Tibial nerve (tissue), 3 donors: Measurements from ENCODE around the gene STMND1.

Source experiments
- POLR2A ChIP-seq, 2 donors: fragments of 450-650 bp; IDR thresholded peaks; one replicate each; pipeline ENCODE4 v1.6.1; 2017; ENCODE audit warnings: antibody characterized with exemption in 2 of 2, mild to moderate bottlenecking in 2 of 2, moderate library complexity in 2 of 2
- TF ChIP-seq, protein P1 (sequence below), 5 experiments: fragments of 200-600 bp in 3 of 5; fragments of 450-650 bp in 2 of 5; sonication (generic) in 3 of 5; IDR thresholded peaks; one replicate each; pipeline ENCODE4 v1.5.1; 2016 to 2019; ENCODE audit warnings: antibody characterized with exemption in 5 of 5, mild to moderate bottlenecking in 3 of 5, moderate library complexity in 2 of 5

DNA sequence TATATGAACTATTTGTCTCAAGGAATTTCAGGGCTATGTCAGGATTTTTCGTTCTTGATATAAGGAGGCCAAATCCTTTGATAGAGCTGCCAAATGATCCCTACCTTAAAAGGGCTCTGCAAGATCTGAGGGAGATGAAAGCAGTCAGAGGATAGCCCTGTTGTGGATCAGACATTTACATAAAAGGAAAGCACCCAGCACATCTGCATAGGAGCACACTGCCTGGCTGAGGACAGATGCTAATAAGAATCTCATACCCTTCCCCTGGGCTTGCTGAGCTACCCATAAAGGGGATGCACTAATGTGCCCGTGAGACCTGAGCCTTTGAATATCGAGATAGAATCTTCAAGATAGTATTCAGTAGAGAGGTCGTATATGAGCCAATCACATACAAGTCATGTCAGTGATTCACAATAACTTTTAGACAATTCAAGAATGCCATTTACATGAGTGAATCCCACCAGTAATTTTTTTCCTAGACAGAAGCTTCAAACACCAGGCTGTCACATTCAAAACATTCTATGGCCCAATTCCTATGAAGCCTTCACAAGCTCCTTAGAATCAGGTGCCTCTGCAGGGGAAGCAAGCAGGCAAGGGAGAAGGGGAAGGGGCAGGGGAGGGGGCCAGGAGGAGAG lies 71.1 kb downstream of the STMND1 start:
- TF ChIP-seq, protein P1, sequence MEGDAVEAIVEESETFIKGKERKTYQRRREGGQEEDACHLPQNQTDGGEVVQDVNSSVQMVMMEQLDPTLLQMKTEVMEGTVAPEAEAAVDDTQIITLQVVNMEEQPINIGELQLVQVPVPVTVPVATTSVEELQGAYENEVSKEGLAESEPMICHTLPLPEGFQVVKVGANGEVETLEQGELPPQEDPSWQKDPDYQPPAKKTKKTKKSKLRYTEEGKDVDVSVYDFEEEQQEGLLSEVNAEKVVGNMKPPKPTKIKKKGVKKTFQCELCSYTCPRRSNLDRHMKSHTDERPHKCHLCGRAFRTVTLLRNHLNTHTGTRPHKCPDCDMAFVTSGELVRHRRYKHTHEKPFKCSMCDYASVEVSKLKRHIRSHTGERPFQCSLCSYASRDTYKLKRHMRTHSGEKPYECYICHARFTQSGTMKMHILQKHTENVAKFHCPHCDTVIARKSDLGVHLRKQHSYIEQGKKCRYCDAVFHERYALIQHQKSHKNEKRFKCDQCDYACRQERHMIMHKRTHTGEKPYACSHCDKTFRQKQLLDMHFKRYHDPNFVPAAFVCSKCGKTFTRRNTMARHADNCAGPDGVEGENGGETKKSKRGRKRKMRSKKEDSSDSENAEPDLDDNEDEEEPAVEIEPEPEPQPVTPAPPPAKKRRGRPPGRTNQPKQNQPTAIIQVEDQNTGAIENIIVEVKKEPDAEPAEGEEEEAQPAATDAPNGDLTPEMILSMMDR (IDR thresholded peaks at IDR 0.05) = no peak
- no peak for TF ChIP-seq POLR2A (IDR thresholded peaks at IDR 0.05)
